B cell (primary cell): ENCODE measurements around the gene SMIM14. TPM values are rescaled to one million over a fixed set of nuclear protein-coding genes. Genes with fewer than 3 reads are reported as not detected.

ENCODE experiments used
- ATAC-seq: fragments of 200-7000 bp; cut with Tn5 transposase; one replicate; pipeline ENCODE4 v1.10.0; 2021; ENCODE audit warnings: low read depth, mild to moderate bottlenecking, moderate number of reproducible peaks, moderate library complexity
- CTCF ChIA-PET: fragments of 350-600 bp; sonication (Branson Sonifier 250); formaldehyde crosslinking; loops from one replicate; lab custom pipeline; 2021; ENCODE audit warnings: antibody characterized with exemption, inconsistent platforms; lab: Charles Lee
- POLR2A ChIA-PET: fragments of 350-600 bp; sonication (Branson Sonifier 250); formaldehyde crosslinking; loops from one replicate; lab custom pipeline; 2021; ENCODE audit warnings: antibody characterized with exemption; lab: Charles Lee
- DNase-seq: peaks from one replicate; pipeline ENCODE4 v3.0.0; 2013
- H2AFZ ChIP-seq: 2 replicates; pipeline ENCODE4 v1.6.1; 2012; ENCODE audit warnings: mild to moderate bottlenecking, low read depth, low read length; ENCODE audit not compliant: insufficient read depth, poor library complexity, severe bottlenecking
- H3K27ac ChIP-seq, 2 donors: 1 replicate in 1 of 2; 2 replicates in 1 of 2; pipeline ENCODE4 v1.5.1; 2012 to 2013; ENCODE audit warnings: low read length in 2 of 2, mild to moderate bottlenecking in 2 of 2, moderate library complexity in 1 of 2
- H3K27me3 ChIP-seq, 4 experiments: fragments of 200-600 bp in 1 of 4; sonication (generic) in 1 of 4; replicated peaks in 1 of 4; 1 replicate in 2 of 4; 2 replicates in 2 of 4; pipeline versions ENCODE4 v1.6.1 to v1.7.0; 2013 to 2016; ENCODE audit warnings: low read length in 3 of 4, mild to moderate bottlenecking in 2 of 4, mixed read lengths in 1 of 4, moderate library complexity in 1 of 4; ENCODE audit not compliant: insufficient read depth in 4 of 4, control insufficient read depth in 3 of 4; ENCODE audit errors: control extremely low read depth in 1 of 4
- H3K36me3 ChIP-seq, 2 experiments: replicated peaks in 1 of 2; 1 replicate in 1 of 2; 2 replicates in 1 of 2; pipeline versions ENCODE4 v1.6.1 to v1.7.1; 2013; ENCODE audit warnings: low read length in 1 of 2; ENCODE audit not compliant: insufficient read depth in 2 of 2, control insufficient read depth in 1 of 2; ENCODE audit errors: control extremely low read depth in 1 of 2, extremely low read depth in 1 of 2
- H3K4me1 ChIP-seq, 2 donors: fragments of 200-600 bp in 1 of 2; sonication (generic) in 1 of 2; 1 replicate in 1 of 2; 2 replicates in 1 of 2; pipeline versions ENCODE4 v1.5.1 to v1.6.1; 2013 to 2017; ENCODE audit warnings: low read length in 2 of 2; ENCODE audit not compliant: control insufficient read depth in 2 of 2, insufficient read depth in 2 of 2
- H3K4me2 ChIP-seq: replicated peaks from 2 replicates; pipeline ENCODE3; 2012; ENCODE audit warnings: mild to moderate bottlenecking, low read depth, low read length; ENCODE audit not compliant: poor library complexity, severe bottlenecking
- H3K4me3 ChIP-seq, 5 experiments: fragments of 200-600 bp in 1 of 5; sonication (generic) in 1 of 5; 1 replicate in 3 of 5; 2 replicates in 2 of 5; pipeline versions ENCODE4 v1.5.1 to v1.7.0; 2011 to 2016; ENCODE audit warnings: low read length in 4 of 5, mild to moderate bottlenecking in 4 of 5, low read depth in 2 of 5, control low read depth in 1 of 5, moderate library complexity in 1 of 5; ENCODE audit not compliant: insufficient read depth in 1 of 5; ENCODE audit errors: control extremely low read depth in 1 of 5, extremely low read depth in 1 of 5
- H3K79me2 ChIP-seq: fragments of 200-600 bp; sonication (generic); one replicate; pipeline ENCODE4 v1.6.0; 2016; ENCODE audit warnings: low read length; ENCODE audit not compliant: control insufficient read depth, insufficient read depth
- H3K9ac ChIP-seq: fragments of 200-600 bp; sonication (generic); 2 replicates; pipeline ENCODE4 v1.6.1; 2017; ENCODE audit warnings: mild to moderate bottlenecking, low read length, moderate library complexity
- H3K9me3 ChIP-seq, 3 donors: one replicate each; pipeline versions ENCODE4 v1.6.1 to v1.7.1; 2013; ENCODE audit warnings: low read length in 2 of 3; ENCODE audit not compliant: control insufficient read depth in 2 of 3, insufficient read depth in 1 of 3; ENCODE audit errors: control extremely low read depth in 1 of 3
- H4K20me1 ChIP-seq: 2 replicates; pipeline ENCODE4 v1.6.0; 2012; ENCODE audit warnings: mild to moderate bottlenecking, low read length; ENCODE audit not compliant: insufficient read depth, control insufficient read depth, poor library complexity, severe bottlenecking
- H3K27ac Mint-ChIP-seq: one replicate; pipeline ENCODE4 v1.8.0; 2021; ENCODE audit warnings: mixed read lengths
- H3K27me3 Mint-ChIP-seq: one replicate; pipeline ENCODE4 v1.8.0; 2021; ENCODE audit warnings: mixed read lengths
- H3K4me1 Mint-ChIP-seq: one replicate; pipeline ENCODE4 v1.8.0; 2021; ENCODE audit warnings: mixed read lengths
- H3K4me3 Mint-ChIP-seq: one replicate; pipeline ENCODE4 v1.8.0; 2021; ENCODE audit warnings: mixed read lengths
- H3K9me3 Mint-ChIP-seq: one replicate; pipeline ENCODE4 v1.8.0; 2022; ENCODE audit warnings: mixed read lengths; ENCODE audit not compliant: insufficient read depth
- CTCF ChIP-seq: fragments of 200-600 bp; IDR thresholded peaks from one replicate; pipeline ENCODE4 v1.8.0; 2022; ENCODE audit warnings: antibody characterized with exemption, mild to moderate bottlenecking
- EZH2 ChIP-seq: IDR thresholded peaks from 2 replicates; pipeline ENCODE4 v1.6.1; 2012; ENCODE audit warnings: borderline replicate concordance, low read depth, mild to moderate bottlenecking, moderate library complexity, low read length; ENCODE audit not compliant: insufficient read depth, poor library complexity, severe bottlenecking
- WGBS: methylation state at CpG from one replicate; pipeline ENCODE4 v1.1.5; 2013; ENCODE audit warnings: missing lambda C conversion rate; ENCODE audit not compliant: insufficient coverage; 5-methylcytosine and 5-hydroxymethylcytosine counted together
- intact Hi-C: fragments of 100-400 bp; cut with micrococcal nuclease; formaldehyde crosslinking; loops from one replicate; pipeline ENCODE4 v1.10.0; 2022
- polyA plus RNA-seq: library from polyadenylated mRNA; depleted of rRNA; stranded (reverse); fragments of >200 nt; gene quantifications from 2 replicates; pipeline ENCODE4 v1.2.3, GENCODE V29; 2012
- total RNA-seq, 2 donors: library from RNA; stranded (reverse); fragments of 120-200 nt in 1 of 2; gene quantifications; 1 replicate in 1 of 2; 2 replicates in 1 of 2; pipeline versions ENCODE4 v1.2.3 to v1.2.4, GENCODE V29; 2013 to 2022

Gene SMIM14
- total and polyA plus RNA-seq, 2 donors (not counting 1 experiment from before 2014, with no cell fraction given), result 38.9 to 56.0 TPM

- Mint-ChIP-seq H3K9me3 (no peaks in the 10 kb centered on the region), H3K27ac (no peak overlapping the region), H3K4me3 (no peak overlapping the region), H3K4me1 (peaks cover 10% of the 10 kb centered on the region), H3K27me3 (no peaks in the 10 kb centered on the region)
- TF ChIP-seq CTCF (no peak), EZH2 (no peak)
- H3K79me2 ChIP-seq, result peaks cover 42% of the 10 kb centered on the region
- H2AFZ ChIP-seq, result no peak overlapping the region
- DNase-seq (no peak), ATAC-seq (no peak)
- no peak overlapping the region for H3K4me3 ChIP-seq
- no peak overlapping the region for H3K27ac ChIP-seq
- no peak overlapping the region for H3K4me2 ChIP-seq
- peaks cover 3 to 6% of the 10 kb centered on the region in 2 donors for H3K4me1 ChIP-seq
- POLR2A ChIA-PET, result no interaction called here
- WGBS, result no CpG with 5 or more reads among the region's 5 CpGs
- no peaks in the 10 kb centered on the region for H4K20me1 ChIP-seq
- H3K27me3 ChIP-seq, result no peaks in the 10 kb centered on the region
- H3K9ac ChIP-seq, result no peak overlapping the region
- H3K9me3 ChIP-seq, result no peaks in the 10 kb centered on the region
- intact Hi-C loops, result no loop called here
- CTCF ChIA-PET, result interaction anchor here (0.6 to 0.9 kb wide), 2 partner anchors 52 to 804 kb away, joined by 3 to 4 read pairs; no protein-coding TSS in a partner anchor
- peaks cover 0 to 7% of the 10 kb centered on the region in 2 experiments for H3K36me3 ChIP-seq
These were observed 117.3 kb downstream of the SMIM14 start for GRCh38 chr4:39521253-39521919.

- Histone ChIP-seq H3K9me3 (no peaks in the 10 kb centered on the region), H4K20me1 (no peaks in the 10 kb centered on the region), H3K36me3 (peaks cover 0 to 7% of the 10 kb centered on the region in 2 experiments), H3K4me1 (no peaks in the 10 kb centered on the region), H3K79me2 (peaks cover 14% of the 10 kb centered on the region), H3K4me2 (no peak overlapping the region), H3K27ac (no peak overlapping the region), H3K9ac (no peak overlapping the region), H2AFZ (no peak overlapping the region), H3K4me3 (no peak overlapping the region), H3K27me3 (no peaks in the 10 kb centered on the region)
- Mint-ChIP-seq H3K9me3 (no peaks in the 10 kb centered on the region), H3K27me3 (no peaks in the 10 kb centered on the region), H3K27ac (no peak overlapping the region), H3K4me1 (no peaks in the 10 kb centered on the region), H3K4me3 (no peak overlapping the region)
- ChIA-PET CTCF (no interaction called here), POLR2A (no interaction called here)
- WGBS, result 93% methylated on average over 5 of the region's 6 CpGs
- TF ChIP-seq EZH2, result no peak
- no peak for TF ChIP-seq CTCF
- ATAC-seq, result no peak
- no peak for DNase-seq
- intact Hi-C loops, result no loop called here
These were observed 120.2 kb downstream of the SMIM14 start for GRCh38 chr4:39518484-39518883.
